ENCODE data around the gene MKLN1.
A peak's percentile ranks its signal among the peaks of the same experiment; 100 is the strongest.

Gene MKLN1

GRCh38 chr7:131354390-131354789, 26.7 kb downstream of the MKLN1 start:
- DNase-seq (ENCODE audit: low spot score): no peak

DNA sequence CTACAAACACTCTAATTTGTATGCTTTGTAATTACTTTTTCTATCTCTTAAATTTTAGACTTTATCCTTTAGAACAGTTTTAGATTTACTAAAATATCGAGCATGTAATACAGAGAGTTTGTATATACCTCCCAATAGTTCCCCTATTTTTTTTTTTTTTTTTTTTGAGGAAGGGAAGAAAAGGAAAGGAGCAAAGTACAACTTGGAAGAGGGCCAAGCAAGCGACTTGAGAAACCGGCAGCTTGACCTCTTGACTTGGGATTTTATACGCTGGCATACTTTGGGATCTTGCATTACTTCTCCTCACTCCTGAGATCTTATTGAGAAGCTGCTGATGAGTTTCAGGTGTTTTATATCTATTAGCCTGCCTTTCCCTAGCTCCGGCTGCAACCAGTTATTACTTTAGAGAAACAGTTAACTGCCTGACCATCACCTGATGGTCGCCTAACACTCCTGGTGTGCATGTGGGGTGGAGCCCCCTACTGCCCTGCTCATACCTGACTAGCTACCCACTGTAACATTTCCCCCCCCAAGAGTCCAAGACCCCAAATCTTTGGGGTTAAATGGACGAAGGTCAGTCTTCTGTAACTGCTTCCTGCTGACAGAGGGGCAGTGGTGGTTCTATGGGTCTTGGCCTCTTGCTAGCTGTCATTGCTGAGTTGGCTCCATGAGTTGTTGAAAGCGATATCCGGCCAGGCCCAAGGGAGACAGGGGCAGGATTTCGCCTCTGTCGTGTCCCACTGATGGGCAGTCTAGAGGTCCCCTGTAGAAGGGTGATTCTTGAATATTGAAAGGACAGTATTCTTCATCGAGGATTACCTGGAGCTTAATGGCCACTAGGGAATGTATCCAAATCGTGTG, 28.5 kb downstream of the MKLN1 start:
- DNase-seq (ENCODE audit: low spot score): no peak

DNA sequence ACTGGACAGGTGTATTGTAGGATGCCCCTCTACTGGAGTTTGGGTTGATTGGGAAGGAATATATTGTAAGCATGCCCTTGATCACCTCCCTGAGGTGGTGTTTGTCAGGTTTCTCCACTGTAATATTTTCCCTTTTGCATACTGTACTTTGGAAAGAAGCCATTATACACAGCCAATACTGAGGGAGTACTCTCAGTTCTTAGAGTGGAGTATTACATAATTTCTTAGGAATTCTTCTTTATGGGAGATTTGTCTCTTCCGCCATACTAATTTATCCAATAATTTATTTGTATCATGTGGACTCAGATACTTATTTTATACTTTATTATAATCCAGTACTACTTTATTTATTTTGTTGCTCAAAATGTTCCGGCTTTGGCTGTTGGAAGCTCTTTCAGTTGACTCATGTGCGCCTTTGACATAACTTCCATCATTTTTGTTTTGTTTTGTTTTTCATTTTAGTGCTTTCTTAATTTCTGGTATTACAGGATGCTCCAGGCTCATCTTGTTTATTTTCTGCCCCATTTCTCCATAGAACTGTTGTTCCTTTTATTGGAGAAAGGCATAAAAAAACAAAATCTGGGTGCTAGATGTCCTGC, 29.7 kb downstream of the MKLN1 start:
- no peak for DNase-seq (ENCODE audit: low spot score)

DNA sequence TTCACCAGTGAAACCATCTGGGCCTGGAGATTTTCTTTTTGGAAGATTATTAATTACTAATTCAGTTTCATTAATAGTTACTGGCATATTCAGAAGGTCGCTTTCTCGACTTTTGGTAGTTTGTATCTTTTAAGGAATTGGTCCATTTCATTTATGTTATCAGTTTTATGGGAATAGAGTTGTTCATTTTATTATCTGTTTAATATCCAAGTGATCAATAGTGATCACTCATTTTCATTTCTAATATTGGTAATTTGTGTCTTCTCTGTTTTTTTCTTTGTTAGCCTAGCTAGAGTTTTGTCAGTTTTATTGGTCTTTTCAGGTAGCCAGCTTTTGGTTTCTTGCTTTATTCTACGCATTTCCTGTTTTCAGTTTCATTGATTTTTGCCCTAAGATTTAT, 31.0 kb downstream of the MKLN1 start:
- DNase-seq (ENCODE audit: low spot score): no peak

GRCh38 chr7:131359136-131359776, 31.6 kb downstream of the MKLN1 start:
- no peak for DNase-seq (ENCODE audit: low spot score)

- no peak for DNase-seq (ENCODE audit: low spot score)
Observed at GRCh38 chr7:131363719-131364118, 36.0 kb downstream of the MKLN1 start.

- DNase-seq (ENCODE audit: low spot score): no peak
Observed at GRCh38 chr7:131364767-131365344, 37.2 kb downstream of the MKLN1 start.

DNA sequence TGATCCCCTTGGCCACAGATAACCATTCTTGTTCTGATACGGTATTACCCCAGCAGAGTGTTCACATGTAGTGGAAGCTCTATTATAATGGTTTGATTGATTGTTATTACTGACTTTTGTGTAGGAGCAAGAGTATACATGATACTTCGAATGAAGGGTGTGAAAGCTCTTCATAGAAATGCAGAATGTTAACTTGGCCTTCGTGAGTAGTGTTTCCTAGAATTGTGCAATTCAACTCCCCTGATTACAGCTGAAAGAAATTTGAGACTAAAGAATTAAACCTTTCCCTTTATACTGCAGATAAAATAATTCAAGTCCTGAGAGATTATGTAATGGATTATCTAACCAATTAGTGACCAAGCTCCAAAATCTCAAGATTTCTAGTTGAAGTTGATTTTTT, 38.2 kb downstream of the MKLN1 start:
- DNase-seq (ENCODE audit: low spot score): no peak

- DNase-seq (ENCODE audit: low spot score): no peak
Observed at GRCh38 chr7:131369354-131369753, 41.7 kb downstream of the MKLN1 start.

DNA sequence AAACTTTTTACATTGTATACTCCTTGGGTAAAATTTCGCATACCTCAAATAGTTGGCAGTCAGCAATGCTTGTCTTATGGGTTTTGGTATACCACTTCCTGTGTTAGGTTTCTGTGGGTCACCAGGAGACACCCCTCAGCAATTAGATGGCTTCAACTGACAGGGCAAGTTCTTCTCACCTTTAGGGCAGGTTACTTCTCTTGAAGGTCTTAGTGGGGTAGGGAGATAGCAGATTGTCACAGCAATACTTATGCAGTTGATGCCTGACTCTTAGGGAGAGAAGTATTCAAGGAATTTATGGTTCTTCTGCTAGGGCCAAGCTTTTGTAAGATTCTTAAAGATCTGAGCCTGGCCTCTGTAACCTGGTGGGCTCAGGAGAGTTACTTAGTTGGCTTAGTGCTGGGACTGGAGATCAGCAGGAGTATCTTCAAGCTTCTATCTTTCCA, 42.9 kb downstream of the MKLN1 start:
- DNase-seq (ENCODE audit: low spot score): peak; percentile 45

DNA sequence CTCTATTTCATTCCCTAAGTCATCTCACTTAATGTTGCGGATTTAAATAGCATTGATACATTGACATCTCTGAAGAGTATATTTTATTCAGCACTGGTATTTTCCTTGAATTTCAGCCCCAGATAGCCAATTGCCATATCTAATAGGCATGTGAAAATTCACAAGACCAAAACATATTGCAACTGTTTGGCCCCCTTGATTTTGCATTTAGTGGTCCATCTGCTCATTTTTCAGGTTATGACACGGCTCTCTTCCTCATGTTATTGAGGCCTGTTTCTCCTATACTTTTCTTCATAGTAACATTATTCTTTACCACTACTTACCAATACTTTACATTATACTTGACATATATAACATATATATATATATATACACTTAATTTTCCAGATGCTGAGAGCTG, 43.7 kb downstream of the MKLN1 start:
- DNase-seq (ENCODE audit: low spot score): no peak

DNA sequence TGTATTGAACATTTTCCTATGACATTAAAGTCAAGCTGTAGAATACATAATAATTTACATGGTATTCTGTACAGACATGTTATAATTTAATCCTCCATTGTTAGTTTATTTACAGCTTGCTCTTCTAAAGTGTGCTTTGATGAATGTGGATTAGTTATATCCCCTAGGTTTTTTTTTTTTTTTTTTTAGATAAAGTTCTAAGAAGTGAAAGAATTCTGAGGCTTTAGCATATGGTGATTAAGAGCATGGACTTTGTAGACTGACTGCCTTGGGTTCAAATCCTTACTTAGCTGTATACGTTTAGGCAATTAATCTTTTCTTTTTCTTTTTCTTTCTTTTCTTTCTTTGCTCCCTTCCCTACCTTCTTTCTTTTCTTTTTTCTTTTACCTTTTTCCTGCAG, 44.9 kb downstream of the MKLN1 start:
- DNase-seq (ENCODE audit: low spot score): no peak

DNA sequence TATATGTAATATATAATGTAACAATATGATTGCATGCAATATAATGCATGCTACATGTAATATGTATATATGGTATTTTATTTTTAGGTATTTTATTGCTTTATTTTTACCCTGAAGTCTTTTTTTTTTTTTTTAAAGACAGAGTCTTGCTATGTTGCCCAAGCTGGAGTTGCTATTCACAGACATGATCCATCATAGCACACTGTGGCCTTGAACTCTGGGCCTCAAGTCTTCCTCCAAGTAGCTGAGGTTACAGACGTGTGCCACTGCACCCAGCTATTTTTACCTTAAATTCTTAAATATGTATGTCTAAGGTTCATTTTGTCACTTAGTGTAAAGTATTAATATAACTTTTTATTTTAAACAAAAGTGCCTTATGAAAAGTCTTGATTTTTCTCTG, 47.1 kb downstream of the MKLN1 start:
- DNase-seq (ENCODE audit: low spot score): no peak

DNA sequence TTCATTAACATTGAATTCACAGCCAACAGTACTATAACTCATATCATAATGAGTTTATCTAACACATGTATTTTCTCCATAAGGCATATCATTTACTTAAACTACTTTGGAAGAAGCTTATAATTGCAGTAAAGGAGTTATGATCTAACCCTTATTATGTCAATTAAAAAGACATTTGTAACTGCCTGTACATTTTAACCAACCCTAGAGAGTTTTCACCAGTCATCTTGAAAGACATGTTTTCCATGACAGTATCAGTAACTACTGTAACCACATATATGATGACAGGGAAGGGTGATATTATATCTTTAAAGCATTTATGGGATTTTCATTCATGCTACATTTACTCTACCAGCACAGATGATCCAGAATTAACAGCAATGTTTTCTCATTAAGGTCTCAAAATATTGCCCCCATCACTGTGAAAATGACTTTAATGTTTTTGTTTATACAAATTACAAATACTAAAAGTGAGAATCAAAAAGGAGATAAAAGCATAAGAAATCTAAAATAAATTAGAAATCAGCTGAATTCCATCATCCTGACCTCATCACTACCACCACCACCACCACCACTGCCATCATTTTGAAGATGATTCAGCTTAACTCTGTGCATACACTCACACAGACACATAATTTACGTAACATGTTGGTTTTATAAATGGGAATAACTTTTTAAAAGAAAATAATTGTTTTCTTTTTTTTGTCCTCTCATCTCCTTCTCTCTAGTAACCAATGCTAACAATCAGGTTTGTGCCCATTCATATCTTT, 53.6 kb downstream of the MKLN1 start:
- no peak for DNase-seq (ENCODE audit: low spot score)

GRCh38 chr7:131383417-131384285, 56.0 kb downstream of the MKLN1 start:
- no peak for DNase-seq (ENCODE audit: low spot score)

DNA sequence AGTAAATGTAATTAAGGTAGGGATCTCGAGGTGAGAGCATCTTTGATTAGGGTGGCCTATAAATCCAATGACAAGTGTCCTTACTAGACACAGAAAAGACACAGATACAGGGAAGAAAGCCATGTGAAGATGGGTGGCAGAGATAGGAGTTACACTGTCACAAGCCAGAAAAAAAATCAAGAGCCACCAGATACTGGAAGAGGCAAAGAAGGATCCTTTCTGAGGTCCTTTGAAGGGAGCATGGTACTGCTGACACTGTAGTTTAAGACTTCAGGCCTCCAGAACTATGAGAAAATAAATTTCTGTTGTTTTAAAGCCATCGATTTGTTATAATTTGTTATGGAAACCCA, 56.6 kb downstream of the MKLN1 start:
- DNase-seq (ENCODE audit: low spot score): no peak

GRCh38 chr7:131385039-131385605, 57.4 kb downstream of the MKLN1 start:
- DNase-seq (ENCODE audit: low spot score): no peak

- no peak for DNase-seq (ENCODE audit: low spot score)
Observed at GRCh38 chr7:131388126-131388525, 60.5 kb downstream of the MKLN1 start.

DNA sequence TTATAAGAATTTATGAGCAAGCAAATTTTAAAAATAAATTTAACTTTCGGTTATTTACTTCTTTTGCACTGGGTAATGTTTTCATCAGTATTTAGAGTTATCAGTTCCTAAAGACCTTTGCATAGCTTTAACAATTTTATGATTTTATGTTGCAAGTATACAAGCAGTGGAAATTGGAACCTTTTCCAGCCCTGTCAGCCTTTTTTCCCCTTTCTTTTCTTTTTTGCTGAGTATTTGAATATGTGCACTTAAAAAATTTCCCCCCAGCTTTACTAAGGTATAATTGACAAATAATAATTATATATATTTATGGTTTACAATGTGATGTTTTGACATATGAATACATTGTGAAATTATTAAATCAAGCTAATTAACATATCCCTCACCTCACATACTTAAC, 62.6 kb downstream of the MKLN1 start:
- no peak for DNase-seq (ENCODE audit: low spot score)

DNA sequence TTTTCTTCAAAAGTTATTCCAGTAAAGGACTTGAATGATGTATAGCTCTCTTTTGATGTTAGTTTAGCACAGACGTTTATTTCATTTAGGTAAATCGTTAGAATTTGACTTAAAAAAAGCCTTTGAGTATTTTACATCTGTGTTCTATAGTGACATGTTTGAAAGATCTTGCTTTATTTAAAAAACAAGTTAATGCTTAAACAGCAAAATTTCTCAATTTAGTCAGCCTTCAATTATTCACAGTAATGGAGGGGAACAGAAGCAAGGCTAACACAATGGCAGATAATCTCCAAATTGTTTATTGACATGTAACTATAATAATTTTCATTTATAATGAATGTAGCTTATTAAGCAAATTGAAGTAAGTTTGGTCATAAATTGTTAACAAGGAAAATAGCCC, 63.5 kb downstream of the MKLN1 start:
- no peak for DNase-seq (ENCODE audit: low spot score)

DNA sequence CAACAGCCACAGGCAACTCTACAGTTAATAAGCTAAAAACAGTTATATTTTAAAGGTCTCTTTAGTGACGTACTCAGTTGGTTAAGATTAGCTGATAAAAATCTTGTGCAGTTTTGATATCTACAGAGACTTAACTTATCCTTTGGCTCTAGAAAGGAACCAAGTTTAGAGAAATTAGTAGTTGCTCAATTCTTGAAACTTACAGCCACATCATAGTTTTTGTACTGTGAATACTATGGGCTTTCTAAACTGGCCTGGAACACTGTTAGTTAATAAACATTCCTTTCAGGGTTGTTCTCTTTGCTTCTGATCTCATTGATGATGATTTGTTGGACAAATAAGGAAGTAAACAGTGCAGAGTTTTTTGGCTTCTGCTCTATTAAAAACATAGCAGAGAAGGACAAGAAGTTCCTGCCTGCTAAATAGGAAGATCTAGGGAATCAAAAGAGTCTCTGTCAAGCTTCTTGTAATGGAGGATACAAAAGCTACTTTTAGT, 73.1 kb downstream of the MKLN1 start:
- DNase-seq (ENCODE audit: low spot score): no peak
